ENCODE results near the gene PLS3.
A peak's percentile ranks its signal among the peaks of the same experiment; 100 is the strongest.

DNA sequence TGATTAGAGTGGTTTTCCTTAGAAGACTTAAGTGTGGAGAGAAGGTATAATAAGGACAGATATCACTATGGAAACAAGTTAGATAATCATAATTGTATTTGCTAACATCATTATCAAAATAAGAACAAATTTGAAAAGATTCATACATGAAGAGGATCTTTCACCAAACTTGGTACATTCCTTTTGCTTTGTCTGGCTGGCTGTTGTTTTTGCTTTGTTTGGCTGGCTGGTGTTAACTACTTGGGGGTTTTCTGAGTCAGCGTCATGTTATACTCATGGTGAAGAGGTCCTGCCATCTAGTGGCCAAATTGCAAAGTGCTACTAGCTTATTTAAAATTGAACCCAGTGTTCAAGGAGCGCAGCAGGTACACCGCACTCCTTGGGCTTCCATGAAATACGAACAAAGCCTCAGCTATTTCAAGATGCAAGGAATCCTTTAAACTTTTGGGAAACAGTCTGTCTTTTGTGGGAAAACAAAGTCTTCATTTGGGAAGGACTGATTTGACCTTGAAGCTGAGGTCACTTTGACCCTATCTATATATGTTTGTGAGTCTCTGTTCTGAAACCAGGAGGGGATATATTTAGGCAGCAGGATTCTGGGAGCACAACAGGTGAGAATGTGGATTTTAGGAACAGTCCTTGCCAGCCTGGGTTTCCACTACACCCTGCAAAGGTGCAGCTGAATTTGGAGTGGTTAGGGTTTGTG is 129.7 kb downstream of the PLS3 start:
- no peak for TF ChIP-seq ZNF134 (CRISPR knock-in tag; conservative IDR thresholded peaks at IDR 0.05)
- no peak for TF ChIP-seq CREB1 (IDR thresholded peaks at IDR 0.05)
- no peak for TF ChIP-seq CREB1 (CRISPR knock-in tag; IDR thresholded peaks at IDR 0.05)
- TF ChIP-seq BCL6 (CRISPR knock-in tag; IDR thresholded peaks at IDR 0.05): no peak
- no peak for TF ChIP-seq YY1 (IDR thresholded peaks at IDR 0.05; ENCODE audit: borderline replicate concordance in 1 of 3, control insufficient read depth in 1 of 3, extremely low read depth in 1 of 3, insufficient read depth in 3 of 3, insufficient read length in 1 of 3, insufficient replicate concordance in 2 of 3, low read depth in 1 of 3, low read length in 2 of 3)
- no peak for TF ChIP-seq GATA2 (CRISPR knock-in tag; IDR thresholded peaks at IDR 0.05)
- no peak for TF ChIP-seq MYC (IDR thresholded peaks at IDR 0.05; ENCODE audit: low read depth, low read length)
- no peak for TF ChIP-seq MYC (CRISPR knock-in tag; IDR thresholded peaks at IDR 0.05; ENCODE audit: borderline replicate concordance, low read depth)
- no peak for TF ChIP-seq CCAR2 (IDR thresholded peaks at IDR 0.05; ENCODE audit: low read depth, low read length)
- TF ChIP-seq, protein P1, sequence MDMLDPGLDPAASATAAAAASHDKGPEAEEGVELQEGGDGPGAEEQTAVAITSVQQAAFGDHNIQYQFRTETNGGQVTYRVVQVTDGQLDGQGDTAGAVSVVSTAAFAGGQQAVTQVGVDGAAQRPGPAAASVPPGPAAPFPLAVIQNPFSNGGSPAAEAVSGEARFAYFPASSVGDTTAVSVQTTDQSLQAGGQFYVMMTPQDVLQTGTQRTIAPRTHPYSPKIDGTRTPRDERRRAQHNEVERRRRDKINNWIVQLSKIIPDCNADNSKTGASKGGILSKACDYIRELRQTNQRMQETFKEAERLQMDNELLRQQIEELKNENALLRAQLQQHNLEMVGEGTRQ (CRISPR knock-in tag; IDR thresholded peaks at IDR 0.05): no peak
- peak; percentile 24 to 49; a peak in 3 of 4 replicates for TF ChIP-seq RAD21 (CRISPR knock-in tag; conservative IDR thresholded peaks at IDR 0.05 in 1 of 2, IDR thresholded peaks at IDR 0.05 in 1 of 2)
- TF ChIP-seq, protein P2, sequence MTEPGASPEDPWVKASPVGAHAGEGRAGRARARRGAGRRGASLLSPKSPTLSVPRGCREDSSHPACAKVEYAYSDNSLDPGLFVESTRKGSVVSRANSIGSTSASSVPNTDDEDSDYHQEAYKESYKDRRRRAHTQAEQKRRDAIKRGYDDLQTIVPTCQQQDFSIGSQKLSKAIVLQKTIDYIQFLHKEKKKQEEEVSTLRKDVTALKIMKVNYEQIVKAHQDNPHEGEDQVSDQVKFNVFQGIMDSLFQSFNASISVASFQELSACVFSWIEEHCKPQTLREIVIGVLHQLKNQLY (CRISPR knock-in tag; conservative IDR thresholded peaks at IDR 0.05): no peak
